ENCODE measurements around the gene PLEKHN1.

The PLEKHN1 gene

GRCh38 chr1:929712-930632 lies 36.3 kb upstream of the PLEKHN1 start:
- H3K27ac ChIP-seq (ENCODE audit: insufficient read depth in 1 of 2, low read depth in 1 of 2, low read length in 2 of 2, poor library complexity in 1 of 2, severe bottlenecking in 2 of 2), result no peak overlapping the region
- ChIA-PET POLR2A (no interaction called here), CTCF (interaction anchor here (0.6 to 4.0 kb wide), 6 partner anchors 8 to 72 kb away, joined by 3 to 22 read pairs (median 9); no protein-coding TSS in a partner anchor)
- no peaks in the 10 kb centered on the region for H3K9me3 ChIP-seq (ENCODE audit: control extremely low read depth in 1 of 5, control insufficient read depth in 4 of 5, insufficient read depth in 2 of 5, low read depth in 1 of 5, low read length in 4 of 5)
- no peaks in the 10 kb centered on the region for H3K36me3 ChIP-seq (ENCODE audit: control insufficient read depth in 4 of 4, insufficient read depth in 4 of 4, low read length in 3 of 4)
- H3K4me1 ChIP-seq (ENCODE audit: control extremely low read depth in 1 of 4, control insufficient read depth in 4 of 4, insufficient read depth in 4 of 4, low read length in 3 of 4), result peaks cover 0 to 16% (median 12%) of the 10 kb centered on the region in 4 experiments
- DNase-seq, result no peak
- H3K27me3 ChIP-seq (replicated peaks in 2 of 5; ENCODE audit: control insufficient read depth in 4 of 5, insufficient read depth in 5 of 5, low read length in 4 of 5), result peaks cover 0 to 66% (median 10%) of the 10 kb centered on the region in 5 experiments
- WGBS (ENCODE audit: insufficient coverage), result 97% methylated on average over 30 of the region's 40 CpGs
- no peak overlapping the region for H3K4me3 ChIP-seq (ENCODE audit: control insufficient read depth in 1 of 7, extremely low read depth in 1 of 7, insufficient read depth in 4 of 7, low read depth in 2 of 7, low read length in 6 of 7)

- 89% methylated on average over 15 of the region's 18 CpGs for WGBS (ENCODE audit: insufficient coverage)
- H3K27ac ChIP-seq (ENCODE audit: insufficient read depth in 1 of 2, low read depth in 1 of 2, low read length in 2 of 2, poor library complexity in 1 of 2, severe bottlenecking in 2 of 2), result no peak overlapping the region
- no peak for DNase-seq
- peaks cover 0 to 11% (median 10%) of the 10 kb centered on the region in 4 experiments for H3K4me1 ChIP-seq (ENCODE audit: control extremely low read depth in 1 of 4, control insufficient read depth in 4 of 4, insufficient read depth in 4 of 4, low read length in 3 of 4)
- peaks cover 0 to 66% (median 16%) of the 10 kb centered on the region in 5 experiments for H3K27me3 ChIP-seq (replicated peaks in 2 of 5; ENCODE audit: control insufficient read depth in 4 of 5, insufficient read depth in 5 of 5, low read length in 4 of 5)
- ChIA-PET POLR2A (no interaction called here), CTCF (interaction anchor here (0.8 to 4.0 kb wide), 5 partner anchors 7 to 26 kb away, joined by 3 to 20 read pairs (median 4); no protein-coding TSS in a partner anchor)
- H3K9me3 ChIP-seq (ENCODE audit: control extremely low read depth in 1 of 5, control insufficient read depth in 4 of 5, insufficient read depth in 2 of 5, low read depth in 1 of 5, low read length in 4 of 5), result no peaks in the 10 kb centered on the region
- no peaks in the 10 kb centered on the region for H3K36me3 ChIP-seq (ENCODE audit: control insufficient read depth in 4 of 4, insufficient read depth in 4 of 4, low read length in 3 of 4)
- no peak overlapping the region for H3K4me3 ChIP-seq (ENCODE audit: control insufficient read depth in 1 of 7, extremely low read depth in 1 of 7, insufficient read depth in 4 of 7, low read depth in 2 of 7, low read length in 6 of 7)
Observed at GRCh38 chr1:930633-931138, 35.6 kb upstream of the PLEKHN1 start.

DNA sequence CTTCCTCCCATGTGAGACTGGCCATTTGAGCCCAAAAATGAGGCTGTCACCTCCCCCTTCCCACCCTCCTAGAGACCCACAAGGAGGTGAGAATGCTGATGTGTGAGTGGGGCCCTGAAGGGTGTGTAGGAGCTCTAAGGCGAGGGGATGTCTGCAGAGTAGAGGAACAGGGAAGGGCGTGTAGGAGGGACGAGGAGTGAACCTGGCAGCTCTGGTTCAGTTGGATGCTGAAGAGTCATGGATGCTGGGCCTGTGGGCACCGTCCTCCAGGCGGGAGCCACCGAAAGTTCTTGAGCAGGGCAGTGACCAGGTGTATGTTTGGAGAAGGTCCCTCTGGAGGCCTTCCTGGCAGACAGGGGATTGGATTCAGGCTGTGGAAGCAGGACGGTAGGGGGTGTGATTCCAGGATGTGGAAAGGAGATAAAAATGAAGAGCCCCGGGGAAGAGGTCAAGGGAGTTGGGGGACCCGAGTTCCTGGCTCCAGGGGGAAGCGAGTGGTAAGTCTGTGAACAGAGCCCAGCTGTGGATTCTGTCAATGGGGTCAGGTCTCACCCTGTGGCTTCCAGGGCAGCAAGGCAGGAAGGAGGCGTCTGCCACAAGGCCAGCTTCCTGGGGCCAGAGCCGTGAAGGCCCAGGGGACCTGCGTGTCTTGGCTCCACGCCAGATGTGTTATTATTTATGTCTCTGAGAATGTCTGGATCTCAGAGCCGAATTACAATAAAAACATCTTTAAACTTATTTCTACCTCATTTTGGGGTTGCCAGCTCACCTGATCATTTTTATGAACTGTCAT lies 34.7 kb upstream of the PLEKHN1 start:
- H3K27ac ChIP-seq (ENCODE audit: insufficient read depth in 1 of 2, low read depth in 1 of 2, low read length in 2 of 2, poor library complexity in 1 of 2, severe bottlenecking in 2 of 2), result no peak overlapping the region
- ChIA-PET POLR2A (no interaction called here), CTCF (interaction anchor here (0.8 to 4.0 kb wide), 4 partner anchors 8 to 27 kb away, joined by 3 to 20 read pairs (median 4); no protein-coding TSS in a partner anchor)
- no peaks in the 10 kb centered on the region for H3K36me3 ChIP-seq (ENCODE audit: control insufficient read depth in 4 of 4, insufficient read depth in 4 of 4, low read length in 3 of 4)
- peaks cover 0 to 8% (median 6%) of the 10 kb centered on the region in 4 experiments for H3K4me1 ChIP-seq (ENCODE audit: control extremely low read depth in 1 of 4, control insufficient read depth in 4 of 4, insufficient read depth in 4 of 4, low read length in 3 of 4)
- no peaks in the 10 kb centered on the region for H3K9me3 ChIP-seq (ENCODE audit: control extremely low read depth in 1 of 5, control insufficient read depth in 4 of 5, insufficient read depth in 2 of 5, low read depth in 1 of 5, low read length in 4 of 5)
- H3K27me3 ChIP-seq (replicated peaks in 2 of 5; ENCODE audit: control insufficient read depth in 4 of 5, insufficient read depth in 5 of 5, low read length in 4 of 5), result peaks cover 0 to 66% (median 10%) of the 10 kb centered on the region in 5 experiments
- no peak for DNase-seq
- H3K4me3 ChIP-seq (ENCODE audit: control insufficient read depth in 1 of 7, extremely low read depth in 1 of 7, insufficient read depth in 4 of 7, low read depth in 2 of 7, low read length in 6 of 7), result no peak overlapping the region
- WGBS (ENCODE audit: insufficient coverage), result 61% methylated on average over 9 of the region's 15 CpGs

DNA sequence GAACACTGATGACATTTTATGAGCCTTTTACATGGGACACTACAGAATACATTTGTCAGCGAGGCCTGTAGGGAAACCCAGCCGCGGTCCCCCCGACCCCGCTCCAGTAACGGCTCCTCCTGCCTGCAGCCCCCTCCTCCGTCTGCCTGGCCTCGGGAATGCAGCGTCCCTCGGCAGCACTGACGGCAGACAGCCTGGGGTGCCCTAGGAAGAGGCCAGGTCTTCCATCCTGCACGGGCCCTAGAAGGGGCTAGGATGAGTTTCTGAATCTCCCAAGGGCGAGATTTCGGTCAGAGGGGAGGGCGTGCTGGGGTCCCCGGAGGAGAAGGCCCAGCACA lies 34.1 kb upstream of the PLEKHN1 start:
- Histone ChIP-seq H3K27me3 (replicated peaks in 2 of 5; ENCODE audit: control insufficient read depth in 4 of 5, insufficient read depth in 5 of 5, low read length in 4 of 5) (peaks cover 0 to 66% (median 8%) of the 10 kb centered on the region in 5 experiments), H3K4me1 (ENCODE audit: control extremely low read depth in 1 of 4, control insufficient read depth in 4 of 4, insufficient read depth in 4 of 4, low read length in 3 of 4) (peaks cover 0 to 8% (median 6%) of the 10 kb centered on the region in 4 experiments), H3K4me3 (ENCODE audit: control insufficient read depth in 1 of 7, extremely low read depth in 1 of 7, insufficient read depth in 4 of 7, low read depth in 2 of 7, low read length in 6 of 7) (no peak overlapping the region), H3K36me3 (ENCODE audit: control insufficient read depth in 4 of 4, insufficient read depth in 4 of 4, low read length in 3 of 4) (no peaks in the 10 kb centered on the region), H3K9me3 (ENCODE audit: control extremely low read depth in 1 of 5, control insufficient read depth in 4 of 5, insufficient read depth in 2 of 5, low read depth in 1 of 5, low read length in 4 of 5) (no peaks in the 10 kb centered on the region), H3K27ac (ENCODE audit: insufficient read depth in 1 of 2, low read depth in 1 of 2, low read length in 2 of 2, poor library complexity in 1 of 2, severe bottlenecking in 2 of 2) (no peak overlapping the region)
- POLR2A ChIA-PET, result no interaction called here
- CTCF ChIA-PET, result interaction anchor here (0.8 kb wide), 1 partner anchor 9 kb away, joined by 3 read pairs; no protein-coding TSS in a partner anchor
- 95% methylated on average over 15 of the region's 16 CpGs for WGBS (ENCODE audit: insufficient coverage)
- DNase-seq, result no peak

DNA sequence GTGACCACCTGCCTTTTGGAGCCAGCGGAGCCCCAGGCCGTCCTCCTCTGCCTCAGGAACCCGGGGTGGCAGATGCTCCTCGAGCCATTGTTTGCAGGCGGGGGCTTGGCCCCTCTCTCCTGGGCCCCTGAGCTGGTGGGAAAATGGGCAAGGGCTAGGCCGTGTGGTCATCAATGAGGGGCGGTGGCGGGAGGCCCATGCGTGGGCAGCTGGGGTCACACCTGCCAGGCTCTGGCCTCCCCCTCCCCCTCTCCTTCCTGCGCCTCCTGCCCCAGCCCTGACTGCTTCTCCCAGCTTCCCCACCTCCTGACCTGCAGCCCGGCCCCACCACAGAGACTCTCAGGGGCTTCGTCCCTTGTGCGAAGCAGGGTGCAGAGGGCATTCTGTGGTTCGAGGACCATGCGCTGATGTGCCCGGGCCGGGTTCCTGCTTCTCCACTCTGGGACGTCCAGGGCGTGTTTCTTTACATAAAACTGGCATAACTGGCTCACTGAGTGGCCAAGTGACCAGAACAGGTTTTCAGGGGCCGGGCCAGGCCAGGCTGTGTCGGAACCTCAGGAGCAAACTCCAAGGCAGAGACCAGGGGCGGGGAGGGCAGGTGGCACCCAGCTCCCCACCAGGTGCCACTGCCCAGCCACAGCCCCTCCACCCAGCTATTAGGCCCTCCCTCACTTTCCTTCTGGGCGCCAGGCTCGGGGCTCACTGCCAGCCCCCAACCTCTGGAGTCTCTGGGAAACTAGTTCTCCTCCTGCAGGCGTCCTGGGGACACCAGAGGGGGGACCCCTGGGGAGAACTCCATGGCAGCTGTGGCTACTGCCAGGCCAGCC lies 33.3 kb upstream of the PLEKHN1 start:
- no peaks in the 10 kb centered on the region for H3K36me3 ChIP-seq (ENCODE audit: control insufficient read depth in 4 of 4, insufficient read depth in 4 of 4, low read length in 3 of 4)
- H3K4me1 ChIP-seq (ENCODE audit: control extremely low read depth in 1 of 4, control insufficient read depth in 4 of 4, insufficient read depth in 4 of 4, low read length in 3 of 4), result peaks cover 0 to 8% (median 6%) of the 10 kb centered on the region in 4 experiments
- POLR2A ChIA-PET, result no interaction called here
- no peak overlapping the region for H3K4me3 ChIP-seq (ENCODE audit: control insufficient read depth in 1 of 7, extremely low read depth in 1 of 7, insufficient read depth in 4 of 7, low read depth in 2 of 7, low read length in 6 of 7)
- CTCF ChIA-PET, result interaction anchor here (1.2 to 1.6 kb wide), 2 partner anchors 19 to 27 kb away, joined by 3 to 5 read pairs; no protein-coding TSS in a partner anchor
- peaks cover 0 to 58% (median 6%) of the 10 kb centered on the region in 5 experiments for H3K27me3 ChIP-seq (replicated peaks in 2 of 5; ENCODE audit: control insufficient read depth in 4 of 5, insufficient read depth in 5 of 5, low read length in 4 of 5)
- DNase-seq, result no peak
- no peaks in the 10 kb centered on the region for H3K9me3 ChIP-seq (ENCODE audit: control extremely low read depth in 1 of 5, control insufficient read depth in 4 of 5, insufficient read depth in 2 of 5, low read depth in 1 of 5, low read length in 4 of 5)
- WGBS (ENCODE audit: insufficient coverage), result 94% methylated on average over 18 of the region's 25 CpGs
- H3K27ac ChIP-seq (ENCODE audit: insufficient read depth in 1 of 2, low read depth in 1 of 2, low read length in 2 of 2, poor library complexity in 1 of 2, severe bottlenecking in 2 of 2), result no peak overlapping the region

DNA sequence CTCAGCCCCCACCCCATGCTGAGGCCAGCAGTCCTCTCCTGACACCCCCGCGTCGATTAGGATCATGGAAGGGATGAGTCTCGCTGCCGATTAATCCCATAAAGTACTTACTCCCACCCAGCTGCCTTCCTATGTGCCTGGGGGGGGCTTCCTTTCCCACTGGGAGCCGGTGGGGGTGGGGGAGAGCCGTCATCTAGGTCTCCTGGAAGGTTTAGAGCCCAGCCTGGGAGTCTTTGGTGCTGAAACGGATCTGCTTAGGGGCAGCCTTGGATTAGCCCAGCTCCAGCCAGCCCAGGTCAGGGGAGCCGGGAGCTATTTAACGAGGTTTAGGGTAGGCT lies 32.7 kb upstream of the PLEKHN1 start:
- POLR2A ChIA-PET, result no interaction called here

More for the DNA sequence above, 32.7 kb upstream of the PLEKHN1 start:
- WGBS (ENCODE audit: insufficient coverage), result 46% methylated on average over 5 of the region's 10 CpGs
- H3K4me1 ChIP-seq (ENCODE audit: control extremely low read depth in 1 of 4, control insufficient read depth in 4 of 4, insufficient read depth in 4 of 4, low read length in 3 of 4), result peaks cover 0 to 8% (median 6%) of the 10 kb centered on the region in 4 experiments
- DNase-seq, result no peak
- H3K27me3 ChIP-seq (replicated peaks in 2 of 5; ENCODE audit: control insufficient read depth in 4 of 5, insufficient read depth in 5 of 5, low read length in 4 of 5), result peaks cover 0 to 58% (median 6%) of the 10 kb centered on the region in 5 experiments
- H3K9me3 ChIP-seq (ENCODE audit: control extremely low read depth in 1 of 5, control insufficient read depth in 4 of 5, insufficient read depth in 2 of 5, low read depth in 1 of 5, low read length in 4 of 5), result no peaks in the 10 kb centered on the region
- no peaks in the 10 kb centered on the region for H3K36me3 ChIP-seq (ENCODE audit: control insufficient read depth in 4 of 4, insufficient read depth in 4 of 4, low read length in 3 of 4)
- H3K27ac ChIP-seq (ENCODE audit: insufficient read depth in 1 of 2, low read depth in 1 of 2, low read length in 2 of 2, poor library complexity in 1 of 2, severe bottlenecking in 2 of 2), result no peak overlapping the region
- CTCF ChIA-PET, result interaction anchor here (1.2 to 1.6 kb wide), 2 partner anchors 18 to 28 kb away, joined by 3 to 5 read pairs; no protein-coding TSS in a partner anchor
- no peak overlapping the region for H3K4me3 ChIP-seq (ENCODE audit: control insufficient read depth in 1 of 7, extremely low read depth in 1 of 7, insufficient read depth in 4 of 7, low read depth in 2 of 7, low read length in 6 of 7)

Measured in common myeloid progenitor, CD34-positive (primary cell).